ENCODE results near the gene RARS1. TPM values are rescaled to one million over a fixed set of nuclear protein-coding genes. Genes with fewer than 3 reads are reported as not detected.

RARS1 gene
- total and polyA plus RNA-seq, 2 donors = 32.3 to 230 TPM

GRCh38 chr5:168467755-168468330, 18.4 kb upstream of the RARS1 start:
- no peaks in the 10 kb centered on the region for H3K4me1 ChIP-seq (ENCODE audit: insufficient read depth)
- no peak for DNase-seq (ENCODE audit: extremely low spot score)
- no peak overlapping the region for H3K27ac ChIP-seq (ENCODE audit: low read depth)
- no peaks in the 10 kb centered on the region for H3K36me3 ChIP-seq (ENCODE audit: insufficient read depth)
- no peak overlapping the region for H3K4me3 ChIP-seq (ENCODE audit: low read depth, low read length)
- WGBS = 80% methylated on average over 12 of the region's 12 CpGs

GRCh38 chr5:168468836-168469235, 17.4 kb upstream of the RARS1 start:
- no peak overlapping the region for H3K4me3 ChIP-seq (ENCODE audit: low read depth, low read length)

GRCh38 chr5:168469816-168470215, 16.5 kb upstream of the RARS1 start:
- Histone ChIP-seq H3K27ac (ENCODE audit: low read depth) (no peak overlapping the region), H3K4me1 (ENCODE audit: insufficient read depth) (no peaks in the 10 kb centered on the region), H3K4me3 (ENCODE audit: low read depth, low read length) (no peak overlapping the region), H3K36me3 (ENCODE audit: insufficient read depth) (no peaks in the 10 kb centered on the region)
- DNase-seq (ENCODE audit: extremely low spot score) = no peak
- 82% methylated on average over 3 of the region's 3 CpGs for WGBS

More at GRCh38 chr5:168468836-168469235, 17.4 kb upstream of the RARS1 start:
- Histone ChIP-seq H3K4me1 (ENCODE audit: insufficient read depth) (no peaks in the 10 kb centered on the region), H3K36me3 (ENCODE audit: insufficient read depth) (no peaks in the 10 kb centered on the region), H3K27ac (ENCODE audit: low read depth) (no peak overlapping the region)
- DNase-seq (ENCODE audit: extremely low spot score) = no peak
- 77% methylated on average over 8 of the region's 8 CpGs for WGBS

GRCh38 chr5:168471785-168472184, 14.5 kb upstream of the RARS1 start:
- no peak for DNase-seq (ENCODE audit: extremely low spot score)
- Histone ChIP-seq H3K36me3 (ENCODE audit: insufficient read depth) (no peaks in the 10 kb centered on the region), H3K4me1 (ENCODE audit: insufficient read depth) (no peaks in the 10 kb centered on the region), H3K4me3 (ENCODE audit: low read depth, low read length) (no peak overlapping the region), H3K27ac (ENCODE audit: low read depth) (no peak overlapping the region)
- WGBS = 80% methylated on average over 4 of the region's 4 CpGs

GRCh38 chr5:168472329-168472728, 13.9 kb upstream of the RARS1 start:
- no peak for DNase-seq (ENCODE audit: extremely low spot score)
- 60% methylated on average over 5 of the region's 5 CpGs for WGBS
- H3K4me3 ChIP-seq (ENCODE audit: low read depth, low read length) = no peak overlapping the region

GRCh38 chr5:168474319-168474718, 12.0 kb upstream of the RARS1 start:
- no peak overlapping the region for H3K4me3 ChIP-seq (ENCODE audit: low read depth, low read length)
- no peak for DNase-seq (ENCODE audit: extremely low spot score)
- 70% methylated on average over 1 of the region's 1 CpG for WGBS
- no peaks in the 10 kb centered on the region for H3K4me1 ChIP-seq (ENCODE audit: insufficient read depth)
- no peaks in the 10 kb centered on the region for H3K36me3 ChIP-seq (ENCODE audit: insufficient read depth)
- no peak overlapping the region for H3K27ac ChIP-seq (ENCODE audit: low read depth)

More at GRCh38 chr5:168472329-168472728, 13.9 kb upstream of the RARS1 start:
- no peaks in the 10 kb centered on the region for H3K36me3 ChIP-seq (ENCODE audit: insufficient read depth)
- no peak overlapping the region for H3K27ac ChIP-seq (ENCODE audit: low read depth)
- no peaks in the 10 kb centered on the region for H3K4me1 ChIP-seq (ENCODE audit: insufficient read depth)

GRCh38 chr5:168477060-168477459, 9.2 kb upstream of the RARS1 start:
- no peak overlapping the region for H3K4me3 ChIP-seq (ENCODE audit: low read depth, low read length)
- WGBS = 49% methylated on average over 7 of the region's 7 CpGs
- no peak overlapping the region for H3K27ac ChIP-seq (ENCODE audit: low read depth)
- no peaks in the 10 kb centered on the region for H3K36me3 ChIP-seq (ENCODE audit: insufficient read depth)
- H3K4me1 ChIP-seq (ENCODE audit: insufficient read depth) = no peaks in the 10 kb centered on the region
- no peak for DNase-seq (ENCODE audit: extremely low spot score)

- Histone ChIP-seq H3K36me3 (ENCODE audit: insufficient read depth) (no peaks in the 10 kb centered on the region), H3K27ac (ENCODE audit: low read depth) (no peak overlapping the region), H3K4me1 (ENCODE audit: insufficient read depth) (no peaks in the 10 kb centered on the region), H3K4me3 (ENCODE audit: low read depth, low read length) (no peak overlapping the region)
- 63% methylated on average over 3 of the region's 3 CpGs for WGBS
- DNase-seq (ENCODE audit: extremely low spot score) = no peak
Measured at GRCh38 chr5:168479166-168479565, 7.1 kb upstream of the RARS1 start.

GRCh38 chr5:168480601-168481000, 5.7 kb upstream of the RARS1 start:
- no peak overlapping the region for H3K4me3 ChIP-seq (ENCODE audit: low read depth, low read length)
- no peaks in the 10 kb centered on the region for H3K36me3 ChIP-seq (ENCODE audit: insufficient read depth)
- DNase-seq (ENCODE audit: extremely low spot score) = no peak
- H3K4me1 ChIP-seq (ENCODE audit: insufficient read depth) = no peaks in the 10 kb centered on the region
- H3K27ac ChIP-seq (ENCODE audit: low read depth) = no peak overlapping the region
- WGBS = 84% methylated on average over 3 of the region's 3 CpGs

GRCh38 chr5:168481330-168481788, 4.9 kb upstream of the RARS1 start:
- WGBS = 61% methylated on average over 4 of the region's 4 CpGs
- H3K4me1 ChIP-seq (ENCODE audit: insufficient read depth) = no peaks in the 10 kb centered on the region
- no peak for DNase-seq (ENCODE audit: extremely low spot score)
- no peaks in the 10 kb centered on the region for H3K36me3 ChIP-seq (ENCODE audit: insufficient read depth)
- H3K27ac ChIP-seq (ENCODE audit: low read depth) = no peak overlapping the region
- no peak overlapping the region for H3K4me3 ChIP-seq (ENCODE audit: low read depth, low read length)

- H3K36me3 ChIP-seq (ENCODE audit: insufficient read depth) = no peaks in the 10 kb centered on the region
- no peak overlapping the region for H3K4me3 ChIP-seq (ENCODE audit: low read depth, low read length)
- no peak overlapping the region for H3K27ac ChIP-seq (ENCODE audit: low read depth)
- H3K4me1 ChIP-seq (ENCODE audit: insufficient read depth) = no peaks in the 10 kb centered on the region
- 70% methylated on average over 5 of the region's 5 CpGs for WGBS
- DNase-seq (ENCODE audit: extremely low spot score) = no peak
Measured at GRCh38 chr5:168482361-168482760, 3.9 kb upstream of the RARS1 start.

- 97% methylated on average over 3 of the region's 3 CpGs for WGBS
- DNase-seq (ENCODE audit: extremely low spot score) = no peak
- no peaks in the 10 kb centered on the region for H3K4me1 ChIP-seq (ENCODE audit: insufficient read depth)
- no peak overlapping the region for H3K27ac ChIP-seq (ENCODE audit: low read depth)
- peaks cover 2% of the 10 kb centered on the region for H3K36me3 ChIP-seq (ENCODE audit: insufficient read depth)
- H3K4me3 ChIP-seq (ENCODE audit: low read depth, low read length) = no peak overlapping the region
Measured at GRCh38 chr5:168489059-168489458, 2.8 kb downstream of the RARS1 start.

GRCh38 chr5:168494057-168494555, 7.8 kb downstream of the RARS1 start:
- Histone ChIP-seq H3K27ac (ENCODE audit: low read depth) (no peak overlapping the region), H3K4me3 (ENCODE audit: low read depth, low read length) (no peak overlapping the region), H3K36me3 (ENCODE audit: insufficient read depth) (peaks cover 5% of the 10 kb centered on the region), H3K4me1 (ENCODE audit: insufficient read depth) (no peaks in the 10 kb centered on the region)
- 81% methylated on average over 5 of the region's 5 CpGs for WGBS
- no peak for DNase-seq (ENCODE audit: extremely low spot score)

GRCh38 chr5:168502563-168503237, 16.4 kb downstream of the RARS1 start:
- WGBS = 86% methylated on average over 7 of the region's 7 CpGs
- no peak overlapping the region for H3K4me3 ChIP-seq (ENCODE audit: low read depth, low read length)
- no peak for DNase-seq (ENCODE audit: extremely low spot score)
- H3K27ac ChIP-seq (ENCODE audit: low read depth) = no peak overlapping the region
- H3K36me3 ChIP-seq (ENCODE audit: insufficient read depth) = peaks cover 2% of the 10 kb centered on the region
- no peaks in the 10 kb centered on the region for H3K4me1 ChIP-seq (ENCODE audit: insufficient read depth)
